Tibial nerve (tissue), 4 donors: ENCODE data around the gene RHOJ. TPM values are rescaled to one million over a fixed set of nuclear protein-coding genes. Genes with fewer than 3 reads are reported as not detected.

Experiments
- DNase-seq, 2 donors: peaks; one replicate each; pipeline ENCODE4 v3.0.0-alpha.2; 2019; ENCODE audit warnings: low spot score in 2 of 2
- H3K27ac ChIP-seq, 4 donors: fragments of 200-600 bp; sonication (generic) in 3 of 4; one replicate each; pipeline ENCODE4 v1.5.1; 2017 to 2019; ENCODE audit warnings: mild to moderate bottlenecking in 1 of 4
- H3K27me3 ChIP-seq, 2 donors: fragments of 200-600 bp; sonication (generic) in 1 of 2; one replicate each; pipeline versions ENCODE4 v1.5.1 to v1.6.0; 2017 to 2019
- H3K36me3 ChIP-seq, 3 donors: fragments of 200-600 bp; sonication (generic); one replicate each; pipeline ENCODE4 v1.5.1; 2018 to 2019
- H3K4me1 ChIP-seq, 4 donors: fragments of 200-600 bp; sonication (generic) in 3 of 4; one replicate each; pipeline ENCODE4 v1.5.1; 2017 to 2019
- H3K4me3 ChIP-seq, 4 donors: fragments of 200-600 bp; sonication (generic) in 3 of 4; one replicate each; pipeline ENCODE4 v1.5.1; 2017 to 2019; ENCODE audit warnings: mild to moderate bottlenecking in 1 of 4, moderate library complexity in 1 of 4
- H3K9me3 ChIP-seq, 4 donors: fragments of 200-600 bp; sonication (generic) in 3 of 4; one replicate each; pipeline ENCODE4 v1.5.1; 2017 to 2019
- EP300 ChIP-seq, 2 donors: sonication (generic); formaldehyde crosslinking; IDR thresholded peaks; one replicate each; pipeline ENCODE4 v1.6.1; 2017; ENCODE audit warnings: antibody characterized with exemption in 2 of 2, mild to moderate bottlenecking in 1 of 2
- POLR2A ChIP-seq, 2 donors: fragments of 450-650 bp; IDR thresholded peaks; one replicate each; pipeline ENCODE4 v1.6.1; 2017; ENCODE audit warnings: antibody characterized with exemption in 2 of 2, mild to moderate bottlenecking in 2 of 2, moderate library complexity in 2 of 2
- WGBS, 2 donors: methylation state at CpG; one replicate each; pipeline ENCODE4 v1.1.5; 2018; 5-methylcytosine and 5-hydroxymethylcytosine counted together
- total RNA-seq, 4 donors: library from RNA; depleted of rRNA; stranded (reverse); fragments of >200 nt; gene quantifications; one replicate each; pipeline ENCODE4 v1.1.0, GENCODE V29; 2016
- TF ChIP-seq, protein P1 (sequence below), 5 experiments: fragments of 200-600 bp in 3 of 5; fragments of 450-650 bp in 2 of 5; sonication (generic) in 3 of 5; IDR thresholded peaks; one replicate each; pipeline ENCODE4 v1.5.1; 2016 to 2019; ENCODE audit warnings: antibody characterized with exemption in 5 of 5, mild to moderate bottlenecking in 3 of 5, moderate library complexity in 2 of 5

RHOJ gene
- total RNA-seq, 4 donors from 2014 or later = 10.0 to 20.7 (median 11.6) TPM

GRCh38 chr14:63283884-63284248 lies 79.6 kb downstream of the RHOJ start:
- Histone ChIP-seq H3K27me3 (no peaks in the 10 kb centered on the region), H3K4me3 (no peak overlapping the region), H3K4me1 (peaks cover 0 to 13% (median 0%) of the 10 kb centered on the region in 4 donors), H3K27ac (no peak overlapping the region), H3K9me3 (no peaks in the 10 kb centered on the region), H3K36me3 (peaks cover 0 to 60% (median 0%) of the 10 kb centered on the region in 3 donors)
- TF ChIP-seq, protein P1, sequence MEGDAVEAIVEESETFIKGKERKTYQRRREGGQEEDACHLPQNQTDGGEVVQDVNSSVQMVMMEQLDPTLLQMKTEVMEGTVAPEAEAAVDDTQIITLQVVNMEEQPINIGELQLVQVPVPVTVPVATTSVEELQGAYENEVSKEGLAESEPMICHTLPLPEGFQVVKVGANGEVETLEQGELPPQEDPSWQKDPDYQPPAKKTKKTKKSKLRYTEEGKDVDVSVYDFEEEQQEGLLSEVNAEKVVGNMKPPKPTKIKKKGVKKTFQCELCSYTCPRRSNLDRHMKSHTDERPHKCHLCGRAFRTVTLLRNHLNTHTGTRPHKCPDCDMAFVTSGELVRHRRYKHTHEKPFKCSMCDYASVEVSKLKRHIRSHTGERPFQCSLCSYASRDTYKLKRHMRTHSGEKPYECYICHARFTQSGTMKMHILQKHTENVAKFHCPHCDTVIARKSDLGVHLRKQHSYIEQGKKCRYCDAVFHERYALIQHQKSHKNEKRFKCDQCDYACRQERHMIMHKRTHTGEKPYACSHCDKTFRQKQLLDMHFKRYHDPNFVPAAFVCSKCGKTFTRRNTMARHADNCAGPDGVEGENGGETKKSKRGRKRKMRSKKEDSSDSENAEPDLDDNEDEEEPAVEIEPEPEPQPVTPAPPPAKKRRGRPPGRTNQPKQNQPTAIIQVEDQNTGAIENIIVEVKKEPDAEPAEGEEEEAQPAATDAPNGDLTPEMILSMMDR (IDR thresholded peaks at IDR 0.05) = no peak
- TF ChIP-seq EP300 (IDR thresholded peaks at IDR 0.05) (no peak), POLR2A (IDR thresholded peaks at IDR 0.05) (no peak)
- no peak for DNase-seq
- 83 to 87% methylated on average over 7 of the region's 7 CpGs for WGBS, 2 donors

DNA sequence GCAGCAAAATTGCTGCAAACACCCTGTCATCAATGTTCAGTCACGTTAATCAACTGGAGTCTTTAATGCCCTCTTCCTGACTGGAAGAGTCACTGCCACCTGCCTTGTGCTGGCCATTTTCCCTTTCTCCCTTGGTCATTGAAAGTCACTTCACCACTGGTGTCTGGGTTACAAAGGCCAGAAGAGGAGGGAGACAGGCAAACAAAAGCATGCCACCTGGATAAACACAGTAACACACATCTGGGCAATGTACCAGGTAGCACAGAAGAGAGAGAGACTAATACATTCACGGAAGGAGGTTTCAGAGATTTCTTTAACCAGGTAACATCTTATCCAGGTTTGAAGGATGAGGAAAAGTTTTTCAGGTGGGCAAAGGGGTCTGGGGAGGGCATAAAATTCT lies 81.8 kb downstream of the RHOJ start:
- H3K4me3 ChIP-seq = no peak overlapping the region
- TF ChIP-seq, protein P1 (IDR thresholded peaks at IDR 0.05) = no peak
- TF ChIP-seq EP300 (IDR thresholded peaks at IDR 0.05) = no peak
- no peak for TF ChIP-seq POLR2A (IDR thresholded peaks at IDR 0.05)
- H3K36me3 ChIP-seq = peaks cover 0 to 70% (median 0%) of the 10 kb centered on the region in 3 donors
- H3K9me3 ChIP-seq = no peaks in the 10 kb centered on the region
- H3K4me1 ChIP-seq = peaks cover 0 to 13% (median 0%) of the 10 kb centered on the region in 4 donors
- WGBS, 2 donors = 78 to 85% methylated on average over 2 of the region's 2 CpGs
- no peak overlapping the region for H3K27ac ChIP-seq
- H3K27me3 ChIP-seq = no peaks in the 10 kb centered on the region
- DNase-seq = no peak

DNA sequence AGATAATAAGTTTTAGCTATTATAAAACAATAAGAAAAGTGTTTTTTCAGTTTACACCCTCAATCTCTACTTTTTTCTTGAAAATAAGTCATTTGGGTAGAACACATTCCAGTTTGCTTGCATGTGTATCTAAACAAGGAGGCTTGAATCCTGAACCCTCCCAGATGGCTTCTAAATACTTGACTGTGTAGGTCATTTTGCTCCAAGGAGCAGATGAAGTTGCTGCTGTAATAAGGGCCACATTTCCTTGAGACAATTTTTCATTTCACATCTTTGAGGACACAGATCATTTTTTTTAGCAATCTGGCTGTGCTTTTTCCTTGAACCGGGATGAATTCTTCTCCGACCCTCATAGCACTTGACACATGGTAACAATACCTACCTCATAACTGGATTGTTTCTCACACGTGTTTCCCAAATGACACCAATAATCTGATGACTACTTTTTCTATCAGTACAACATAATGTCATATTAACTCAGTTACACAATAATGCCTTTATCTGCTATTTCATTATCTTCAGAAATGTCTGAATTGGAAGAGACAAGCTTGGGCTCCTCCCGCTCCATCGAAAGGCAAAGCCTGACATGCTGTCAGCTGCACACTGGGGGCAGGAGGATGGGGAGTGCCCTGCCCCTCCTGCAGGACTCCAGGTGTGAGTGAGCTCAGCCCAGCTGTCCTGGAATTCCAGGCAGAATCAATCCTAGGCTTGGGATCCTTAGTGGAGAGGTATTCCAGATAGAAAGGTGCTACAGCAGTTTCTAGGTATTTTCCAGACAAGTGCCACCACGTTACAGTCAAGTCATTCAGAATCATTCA lies 83.6 kb downstream of the RHOJ start:
- TF ChIP-seq, protein P1 (IDR thresholded peaks at IDR 0.05) = no peak
- TF ChIP-seq EP300 (IDR thresholded peaks at IDR 0.05) (no peak), POLR2A (IDR thresholded peaks at IDR 0.05) (no peak)
- no peak for DNase-seq
- H3K9me3 ChIP-seq = no peaks in the 10 kb centered on the region
- H3K27me3 ChIP-seq = no peaks in the 10 kb centered on the region
- H3K27ac ChIP-seq = no peak overlapping the region
- peaks cover 0 to 8% (median 0%) of the 10 kb centered on the region in 4 donors for H3K4me1 ChIP-seq
- WGBS, 2 donors = 67 to 68% methylated on average over 6 of the region's 6 CpGs
- H3K36me3 ChIP-seq = peaks cover 0 to 87% (median 0%) of the 10 kb centered on the region in 3 donors
- no peak overlapping the region for H3K4me3 ChIP-seq

DNA sequence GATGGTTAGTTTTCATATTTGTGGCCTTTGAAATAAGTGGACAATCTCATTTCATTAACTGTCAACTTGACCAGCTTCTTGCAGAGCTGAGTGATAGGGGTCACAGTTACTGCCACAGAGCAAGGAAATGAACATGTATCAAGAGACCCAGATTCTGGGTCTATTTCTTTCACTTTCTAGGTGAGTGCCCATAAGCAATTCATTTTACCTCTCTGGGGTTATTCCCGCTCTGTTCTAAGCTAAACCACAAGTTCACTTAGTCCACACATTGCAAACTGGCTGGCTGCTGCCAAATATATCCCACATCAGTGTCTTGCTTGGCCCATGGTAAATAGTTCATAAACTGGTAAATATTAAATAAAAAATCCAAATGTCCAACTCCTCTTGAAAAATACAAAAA lies 84.6 kb downstream of the RHOJ start:
- WGBS, 2 donors = 94 to 96% methylated on average over 1 of the region's 1 CpG
- no peak overlapping the region for H3K4me3 ChIP-seq
- peaks cover 0 to 96% (median 0%) of the 10 kb centered on the region in 3 donors for H3K36me3 ChIP-seq

More for the DNA sequence above, 84.6 kb downstream of the RHOJ start:
- DNase-seq = no peak
- no peaks in the 10 kb centered on the region for H3K4me1 ChIP-seq
- H3K9me3 ChIP-seq = peaks cover 0 to 3% (median 1%) of the 10 kb centered on the region in 4 donors
- H3K27ac ChIP-seq = no peak overlapping the region
- H3K27me3 ChIP-seq = no peaks in the 10 kb centered on the region
- TF ChIP-seq, protein P1 (IDR thresholded peaks at IDR 0.05) = no peak
- TF ChIP-seq EP300 (IDR thresholded peaks at IDR 0.05) = no peak
